CD4-positive, alpha-beta T cell treated with Interferon alpha-2 for 1 hour (primary cell): ENCODE measurements around the gene MAL.
"Not testable (repeated sequence)": the region's sequence is repeated elsewhere in the genome, so short reads cannot be mapped to it uniquely, and the experiment has no call there.

ENCODE experiments used
- DNase-seq, 2 donors: peaks; one replicate each; pipeline ENCODE4 v3.0.0-alpha.2; 2020 to 2022

The MAL gene

DNA sequence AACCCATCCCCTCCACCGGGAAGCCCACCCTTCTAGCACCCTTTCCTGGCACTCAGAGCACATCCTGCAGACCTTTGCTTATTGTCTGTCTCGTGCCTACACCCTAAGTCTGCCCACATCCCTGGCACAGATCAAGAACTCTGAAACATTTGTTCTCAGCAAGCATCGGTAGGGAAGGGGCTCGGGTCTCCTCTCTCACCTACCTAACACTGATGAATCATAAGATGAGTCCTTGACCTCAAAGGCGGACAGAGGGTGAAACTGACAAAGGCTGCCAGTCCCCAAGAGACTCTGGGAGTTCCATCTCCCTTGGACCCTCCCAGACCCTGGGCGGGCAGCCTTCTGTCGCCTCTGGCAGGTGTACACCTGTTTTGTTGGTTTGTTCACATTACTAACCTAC lies 9.3 kb downstream of the MAL start:
- DNase-seq = no peak

DNA sequence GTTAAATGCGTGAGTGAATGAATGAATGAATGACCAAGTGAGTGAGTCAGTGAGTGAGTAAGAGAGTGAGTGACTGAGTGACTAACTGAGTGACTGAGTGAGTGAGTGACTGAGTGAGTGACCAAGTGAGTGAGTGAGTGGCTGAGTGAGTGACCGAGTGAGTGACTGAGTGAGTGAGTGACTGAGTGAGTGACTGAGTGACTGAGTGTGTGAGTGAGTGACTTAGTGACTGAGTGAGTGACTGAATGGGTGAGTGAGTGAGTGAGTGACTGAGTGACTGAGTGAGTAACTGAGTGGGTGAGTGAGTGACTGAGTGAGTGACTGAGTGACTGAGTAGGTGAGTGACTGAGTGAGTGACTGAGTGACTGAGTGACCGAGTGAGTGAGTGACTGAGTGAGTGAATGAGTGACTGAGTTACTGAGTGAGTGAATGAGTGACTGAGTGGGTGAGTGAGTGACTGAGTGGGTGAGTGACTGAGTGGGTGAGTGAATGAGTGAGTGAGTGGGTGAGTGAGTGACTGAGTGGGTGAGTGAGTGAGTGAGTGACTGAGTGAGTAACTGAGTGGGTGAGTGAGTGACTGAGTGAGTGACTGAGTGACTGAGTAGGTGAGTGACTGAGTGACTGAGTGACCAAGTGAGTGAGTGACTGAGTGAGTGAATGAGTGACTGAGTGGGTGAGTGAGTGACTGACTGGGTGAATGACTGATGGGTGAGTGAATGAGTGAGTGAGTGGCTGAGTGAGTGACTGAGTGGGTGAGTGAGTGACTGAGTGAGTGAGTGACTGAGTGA lies 11.3 kb downstream of the MAL start:
- no peak for DNase-seq

DNA sequence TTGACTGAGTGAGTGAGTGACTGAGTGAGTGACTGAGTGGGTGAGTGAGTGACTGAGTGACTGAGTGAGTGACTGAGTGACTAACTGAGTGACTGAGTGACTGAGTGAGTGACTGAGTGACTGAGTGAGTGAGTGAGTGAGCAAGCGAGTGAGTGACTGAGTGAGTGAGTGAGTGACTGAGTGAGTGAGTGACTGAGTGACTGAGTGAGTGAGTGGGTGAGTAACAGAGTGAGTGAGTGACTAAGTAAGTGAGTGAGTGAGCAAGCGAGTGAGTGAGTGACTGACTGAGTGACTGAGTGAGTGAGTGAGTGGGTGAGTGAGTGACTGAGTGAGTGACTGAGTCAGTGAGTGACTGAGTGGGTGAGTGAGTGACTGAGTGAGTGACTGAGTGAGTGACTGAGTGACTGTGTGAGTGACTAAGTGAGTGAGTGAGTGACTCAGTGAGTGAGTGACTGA lies 11.9 kb downstream of the MAL start:
- no peak for DNase-seq

DNA sequence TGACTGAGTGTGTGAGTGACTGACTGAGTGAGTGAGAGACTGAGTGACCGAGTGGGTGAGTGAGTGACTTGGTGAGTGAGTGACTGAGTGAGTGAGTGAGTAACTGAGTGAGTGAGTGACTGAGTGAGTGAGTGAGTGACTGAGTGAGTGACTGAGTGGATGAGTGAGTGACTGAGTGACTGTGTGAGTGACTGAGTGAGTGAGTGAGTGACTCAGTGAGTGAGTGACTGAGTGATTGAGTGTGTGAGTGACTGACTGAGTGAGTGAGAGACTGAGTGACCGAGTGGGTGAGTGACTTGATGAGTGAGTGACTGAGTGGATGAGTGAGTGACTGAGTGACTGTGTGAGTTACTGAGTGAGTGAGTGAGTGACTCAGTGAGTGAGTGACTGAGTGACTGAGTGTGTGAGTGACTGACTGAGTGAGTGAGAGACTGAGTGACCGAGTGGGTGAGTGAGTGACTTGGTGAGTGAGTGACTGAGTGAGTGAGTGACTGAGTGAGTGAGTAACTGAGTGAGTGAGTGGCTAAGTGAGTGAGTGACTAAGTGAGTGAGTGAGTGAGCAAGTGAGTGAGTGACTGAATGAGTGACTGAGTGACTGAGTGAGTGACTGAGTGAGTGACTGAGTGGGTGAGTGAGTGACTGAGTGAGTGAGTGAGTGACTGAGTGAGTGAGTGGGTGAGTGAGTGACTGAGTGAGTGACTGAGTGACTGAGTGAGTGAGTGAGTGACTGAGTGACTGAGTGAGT lies 12.5 kb downstream of the MAL start:
- not testable (repeated sequence) for DNase-seq

DNA sequence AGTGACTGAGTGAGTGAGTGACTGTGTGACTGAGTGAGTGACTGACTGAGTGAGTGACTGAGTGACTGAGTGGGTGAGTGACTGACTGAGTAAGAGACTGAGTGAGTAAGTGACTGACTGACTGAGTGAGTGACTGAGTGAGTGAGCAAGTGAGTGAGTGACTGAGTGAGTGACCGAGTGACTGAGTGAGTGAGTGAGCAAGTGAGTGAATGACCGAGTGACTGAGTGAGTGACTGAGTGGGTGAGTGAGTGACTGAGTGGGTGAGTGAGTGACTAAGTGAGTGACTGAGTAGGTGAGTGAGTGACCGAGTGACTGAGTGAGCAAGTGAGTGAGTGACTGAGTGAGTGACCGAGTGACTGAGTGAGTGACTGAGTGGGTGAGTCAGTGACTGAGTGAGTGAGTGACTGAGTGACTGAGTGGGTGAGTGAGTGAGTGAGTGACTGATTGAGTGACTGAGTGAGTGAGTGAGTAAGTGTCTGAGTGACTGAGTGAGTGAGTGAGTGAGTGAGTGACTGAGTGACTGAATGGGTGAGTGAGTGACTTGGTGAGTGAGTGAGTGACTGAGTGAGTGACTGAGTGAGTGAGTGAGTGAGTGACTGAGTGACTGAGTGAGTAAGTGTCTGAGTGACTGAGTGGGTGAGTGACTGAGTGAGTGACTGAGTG lies 13.3 kb downstream of the MAL start:
- no peak for DNase-seq

DNA sequence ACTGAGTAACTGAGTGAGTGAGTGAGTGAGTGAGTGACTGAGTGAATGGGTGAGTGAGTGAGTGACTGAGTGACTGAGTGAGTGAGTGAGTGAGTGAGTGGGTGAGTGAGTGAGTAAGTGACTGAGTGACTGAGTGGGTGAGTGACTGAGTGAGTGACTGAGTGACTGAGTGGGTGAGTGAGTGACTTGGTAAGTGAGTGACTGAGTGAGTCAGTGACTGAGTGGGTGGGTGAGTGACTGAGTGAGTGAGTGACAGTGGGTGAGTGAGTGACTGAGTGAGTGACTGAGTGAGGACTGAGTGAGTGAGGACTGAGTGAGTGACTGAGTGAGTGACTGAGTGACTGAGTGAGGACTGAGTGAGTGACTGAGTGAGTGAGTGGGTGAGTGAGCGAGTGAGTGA lies 13.9 kb downstream of the MAL start:
- DNase-seq = no peak

DNA sequence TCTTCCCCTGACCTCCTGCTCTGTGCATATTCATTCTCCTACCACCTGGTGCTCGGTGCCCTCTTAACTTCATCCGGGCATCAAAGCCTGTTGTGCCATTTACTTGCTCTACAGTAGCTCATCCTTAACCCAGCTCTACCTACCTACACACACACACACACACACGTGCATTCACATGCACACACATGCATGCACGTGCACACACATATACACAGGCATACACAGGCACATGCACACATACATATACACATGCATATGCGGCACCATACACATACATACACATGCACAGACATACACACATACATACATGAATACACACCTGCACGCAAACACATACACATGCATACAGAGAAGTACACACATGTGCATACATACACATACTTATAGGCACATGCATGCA lies 14.5 kb downstream of the MAL start:
- no peak for DNase-seq

DNA sequence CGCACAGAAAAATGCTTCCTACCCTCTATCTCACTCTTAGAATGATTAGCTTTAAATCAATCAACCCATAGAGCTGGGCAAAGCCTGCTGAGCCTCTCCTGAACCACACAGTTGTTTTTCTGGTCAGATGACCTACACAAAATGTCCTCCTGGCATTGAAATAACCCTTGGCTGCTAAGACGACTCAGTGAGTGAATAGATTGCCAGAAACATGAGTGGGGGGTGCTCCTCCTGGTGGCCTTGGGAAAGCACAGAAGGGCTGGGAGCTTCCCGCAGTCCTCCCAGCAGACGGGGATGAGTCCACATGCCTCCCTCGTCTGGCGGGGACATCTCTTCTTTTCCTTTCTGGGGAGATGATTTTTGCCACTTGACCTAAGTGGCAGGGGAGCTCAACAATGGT lies 14.9 kb downstream of the MAL start:
- DNase-seq = no peak

DNA sequence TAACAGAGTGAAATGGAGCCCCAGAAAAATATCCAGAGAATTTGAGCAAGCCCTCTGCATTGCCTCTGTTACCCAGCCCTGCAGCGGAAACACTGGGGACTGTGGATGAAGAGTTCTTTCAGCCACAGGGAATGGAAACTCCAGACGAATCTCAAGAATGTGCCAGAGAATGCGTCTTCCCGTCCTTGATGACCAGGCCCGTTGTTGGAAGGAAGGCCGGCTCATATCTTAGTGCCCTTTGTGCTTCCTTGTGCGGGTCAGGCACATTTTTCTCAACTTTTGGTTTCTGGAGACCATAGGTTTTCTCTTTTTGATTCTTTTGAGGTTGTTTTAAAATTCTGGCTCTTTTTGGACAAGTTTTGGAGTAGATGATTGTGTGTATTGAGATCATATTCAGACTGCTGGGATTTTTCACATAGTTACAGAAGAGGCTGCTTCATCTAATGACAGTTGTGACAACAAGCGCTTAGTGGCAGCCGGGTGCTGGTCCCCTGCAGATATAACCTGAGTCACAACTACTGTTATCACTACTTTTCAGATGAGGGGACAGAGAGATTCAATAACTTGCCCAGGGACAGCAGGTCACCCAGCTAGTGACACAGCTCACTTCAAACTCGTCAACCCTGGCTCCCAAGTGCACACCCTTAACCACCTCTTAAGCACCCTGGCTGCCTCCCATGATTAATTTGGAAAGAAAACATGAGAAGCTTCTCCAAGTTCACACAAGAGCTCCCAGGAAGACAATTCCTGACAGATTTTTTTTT lies 15.7 kb downstream of the MAL start:
- DNase-seq = no peak

DNA sequence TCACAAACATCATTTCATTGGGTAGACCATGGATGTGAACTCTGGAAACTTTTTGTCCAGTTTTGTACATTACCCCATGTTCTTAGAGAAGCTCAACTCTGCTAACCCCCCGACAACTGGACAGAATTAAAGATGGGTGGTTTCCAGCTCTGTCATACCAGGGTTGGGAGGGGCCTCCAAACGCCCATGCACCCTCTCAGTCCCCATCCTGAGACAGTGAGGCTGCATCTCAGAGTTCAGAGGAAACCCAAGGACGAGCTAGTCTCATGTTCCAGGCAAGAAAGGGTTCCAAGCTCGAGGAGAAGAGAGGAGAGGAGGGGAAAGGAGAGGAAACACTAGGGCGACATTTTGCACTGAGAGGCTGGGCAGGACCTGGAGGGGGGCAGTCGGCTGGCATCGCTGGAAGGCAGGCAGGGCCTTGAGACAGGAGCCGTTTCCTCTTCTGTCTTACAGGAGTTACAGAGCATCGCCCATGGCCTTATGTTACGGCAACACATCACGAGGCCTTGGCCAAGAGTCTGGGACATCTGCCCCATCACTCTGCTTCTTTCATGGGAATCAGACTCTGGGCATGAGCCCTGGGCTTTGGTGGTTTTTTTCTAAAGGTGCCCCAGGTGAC lies 16.4 kb downstream of the MAL start:
- DNase-seq = no peak

DNA sequence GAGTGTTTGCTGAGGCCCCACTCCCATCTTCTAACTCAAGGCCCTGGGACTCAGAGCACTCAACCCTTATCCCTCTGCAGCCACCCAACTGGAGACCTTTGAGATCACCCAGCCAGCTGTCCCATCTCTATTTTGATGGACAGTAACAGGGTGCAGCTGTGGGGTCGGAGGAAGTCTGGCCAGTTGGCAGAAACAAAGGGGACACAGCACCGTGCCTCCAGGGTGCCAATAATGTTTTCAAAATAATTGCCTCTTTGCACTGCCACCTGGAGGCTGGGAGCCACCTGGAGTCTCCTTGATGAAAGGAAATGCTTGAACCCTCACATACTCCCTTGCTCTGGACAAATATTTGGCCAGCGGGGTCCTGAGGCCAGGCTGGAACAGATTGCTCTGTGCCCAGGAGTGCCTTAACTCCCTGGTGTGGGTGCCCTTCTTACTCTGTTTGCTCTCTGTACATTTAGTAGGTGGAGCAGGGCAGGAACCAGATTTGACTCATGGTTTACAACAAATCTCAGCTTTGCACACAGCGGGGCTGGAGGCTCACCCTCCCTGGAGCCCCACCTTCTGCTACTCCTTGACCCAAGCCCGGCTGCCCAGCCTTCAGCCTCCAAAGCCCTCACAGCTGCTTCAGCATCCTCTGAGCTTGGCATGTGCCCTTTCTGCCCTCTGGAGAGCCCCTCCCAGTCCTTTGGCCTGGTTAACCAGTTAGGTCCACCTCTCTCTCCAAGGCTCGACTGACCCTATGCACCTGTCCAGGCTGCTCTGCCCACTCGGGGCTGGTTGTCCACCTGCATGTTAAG lies 17.2 kb downstream of the MAL start:
- no peak for DNase-seq

DNA sequence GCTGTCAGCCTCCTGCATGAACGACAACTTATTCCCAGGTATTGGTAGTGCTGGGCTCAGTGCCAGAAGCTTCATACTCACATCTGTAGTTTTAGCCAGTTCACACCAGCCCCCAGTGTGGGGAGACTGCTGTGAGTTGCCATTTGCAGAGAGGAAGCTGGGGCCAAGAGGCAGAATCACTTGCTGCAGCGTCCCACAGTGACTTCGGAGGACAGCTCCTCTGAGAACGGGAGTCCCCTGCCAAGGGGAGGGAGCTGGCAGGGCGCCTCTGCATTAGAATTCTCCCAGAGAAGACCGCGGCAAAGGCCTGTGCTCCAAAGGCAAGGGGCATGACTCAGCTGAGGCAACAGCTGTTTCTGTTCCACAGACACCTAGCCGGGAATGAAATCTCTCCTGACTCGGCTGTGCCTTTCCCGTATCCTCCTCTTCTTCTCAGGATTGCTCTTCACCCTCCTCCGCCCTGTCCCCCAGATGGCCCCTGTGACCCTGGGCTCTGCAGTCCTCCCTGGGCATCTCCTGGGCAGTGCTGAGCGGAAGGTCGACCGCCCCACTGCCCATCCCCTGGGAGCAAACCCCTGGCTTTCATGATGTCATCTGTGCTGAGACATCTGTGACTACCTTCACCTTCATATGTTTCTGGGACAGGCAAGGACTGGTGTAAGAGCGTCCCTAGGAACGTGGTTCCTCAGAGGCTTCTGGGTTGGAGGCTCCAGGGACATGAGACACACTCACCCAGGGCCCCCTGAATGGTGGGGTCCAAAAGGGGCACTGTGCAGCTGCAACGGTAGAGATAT lies 18.0 kb downstream of the MAL start:
- no peak for DNase-seq

DNA sequence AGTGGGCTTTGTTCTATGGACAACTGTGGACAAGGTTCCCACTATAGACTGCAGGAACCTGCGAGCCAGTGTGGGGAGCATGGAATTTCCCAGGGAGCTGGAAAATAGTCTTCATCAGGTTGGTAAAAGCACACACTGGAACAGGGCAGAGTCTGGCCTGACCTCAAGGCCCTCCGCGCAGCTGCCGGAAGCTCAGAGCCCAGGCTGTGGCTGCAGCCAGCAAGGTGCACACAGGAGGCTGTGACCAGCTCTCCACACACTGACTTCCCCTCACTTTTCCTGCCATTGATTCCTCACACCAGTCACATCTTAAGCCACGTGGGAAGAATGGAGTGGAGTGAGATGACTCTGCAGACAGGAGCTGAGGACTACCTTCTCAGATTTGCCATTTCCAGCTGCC lies 19.1 kb downstream of the MAL start:
- DNase-seq = no peak

DNA sequence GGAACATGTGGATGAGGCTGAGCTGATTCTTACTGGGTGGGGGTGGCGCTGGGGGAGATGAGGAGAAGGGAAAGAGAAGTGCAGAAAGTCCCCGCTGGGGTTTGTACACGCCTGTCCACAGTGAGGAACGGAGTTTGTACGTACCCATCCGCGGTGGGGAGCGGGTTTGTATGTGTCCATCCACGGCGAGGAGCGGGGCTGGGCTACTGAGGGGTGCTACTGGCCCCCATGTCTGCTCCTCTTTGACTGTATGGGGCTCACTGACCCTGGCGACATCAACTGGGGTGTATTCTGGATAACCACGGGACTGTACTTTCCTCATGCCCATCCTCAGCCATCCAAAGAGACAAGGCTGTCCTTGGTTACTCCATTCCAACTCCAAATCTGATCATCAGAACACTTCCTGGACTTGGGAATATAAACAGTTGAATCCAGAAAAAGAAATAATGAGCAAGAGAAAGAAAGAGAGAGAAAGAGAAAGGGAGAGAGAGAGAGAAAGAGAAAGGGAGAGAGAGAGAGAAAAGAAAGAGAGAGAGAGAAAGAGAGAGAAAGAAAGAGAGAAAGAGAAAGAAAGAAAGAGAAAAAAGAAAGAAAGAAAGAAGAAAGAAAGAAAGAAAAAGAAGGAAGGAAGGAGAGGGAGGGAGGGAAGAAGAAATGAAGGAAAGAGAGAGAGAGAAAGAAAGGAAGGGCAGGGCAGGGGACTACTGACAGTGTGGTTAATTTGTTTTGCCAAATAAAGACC lies 21.0 kb downstream of the MAL start:
- DNase-seq = no peak

DNA sequence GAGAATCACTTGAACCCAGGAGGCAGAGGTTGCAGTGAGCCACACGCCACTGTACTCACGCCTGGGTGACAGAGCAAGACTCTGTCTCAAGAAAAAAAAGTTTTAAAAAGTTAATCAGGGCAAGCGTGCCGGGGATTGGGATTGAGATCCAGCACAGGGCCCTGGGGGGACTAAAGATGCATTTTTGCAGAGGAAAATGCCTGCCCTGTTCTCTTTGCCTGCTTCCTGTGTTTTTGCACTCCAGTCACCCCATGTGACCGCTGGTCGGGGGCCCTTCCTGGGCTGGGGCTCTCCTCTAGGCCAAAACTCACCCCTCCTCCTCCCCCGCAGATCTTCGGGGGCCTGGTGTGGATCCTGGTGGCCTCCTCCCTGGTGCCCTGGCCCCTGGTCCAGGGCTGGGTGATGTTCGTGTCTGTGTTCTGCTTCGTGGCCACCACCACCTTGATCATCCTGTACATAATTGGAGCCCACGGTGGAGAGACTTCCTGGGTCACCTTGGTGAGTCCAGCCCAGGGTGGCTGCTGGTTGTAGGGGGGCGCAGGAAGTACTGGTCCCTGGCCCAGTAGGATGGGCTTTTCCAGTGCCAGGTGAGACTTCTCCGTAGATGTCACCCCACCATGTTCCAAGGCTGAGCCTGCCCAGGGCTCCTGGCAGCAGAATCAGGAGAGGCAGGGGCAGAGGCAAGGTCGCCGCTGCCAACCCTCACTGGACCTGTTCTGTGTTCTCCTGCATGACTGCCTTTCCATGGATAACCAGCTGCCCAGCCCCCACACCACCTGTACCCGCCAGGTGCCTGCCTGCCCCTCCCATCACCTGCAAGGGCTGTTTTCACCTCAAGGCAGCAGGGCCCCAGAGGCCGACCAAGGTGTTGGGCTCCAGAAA lies 22.4 kb downstream of the MAL start:
- no peak for DNase-seq

DNA sequence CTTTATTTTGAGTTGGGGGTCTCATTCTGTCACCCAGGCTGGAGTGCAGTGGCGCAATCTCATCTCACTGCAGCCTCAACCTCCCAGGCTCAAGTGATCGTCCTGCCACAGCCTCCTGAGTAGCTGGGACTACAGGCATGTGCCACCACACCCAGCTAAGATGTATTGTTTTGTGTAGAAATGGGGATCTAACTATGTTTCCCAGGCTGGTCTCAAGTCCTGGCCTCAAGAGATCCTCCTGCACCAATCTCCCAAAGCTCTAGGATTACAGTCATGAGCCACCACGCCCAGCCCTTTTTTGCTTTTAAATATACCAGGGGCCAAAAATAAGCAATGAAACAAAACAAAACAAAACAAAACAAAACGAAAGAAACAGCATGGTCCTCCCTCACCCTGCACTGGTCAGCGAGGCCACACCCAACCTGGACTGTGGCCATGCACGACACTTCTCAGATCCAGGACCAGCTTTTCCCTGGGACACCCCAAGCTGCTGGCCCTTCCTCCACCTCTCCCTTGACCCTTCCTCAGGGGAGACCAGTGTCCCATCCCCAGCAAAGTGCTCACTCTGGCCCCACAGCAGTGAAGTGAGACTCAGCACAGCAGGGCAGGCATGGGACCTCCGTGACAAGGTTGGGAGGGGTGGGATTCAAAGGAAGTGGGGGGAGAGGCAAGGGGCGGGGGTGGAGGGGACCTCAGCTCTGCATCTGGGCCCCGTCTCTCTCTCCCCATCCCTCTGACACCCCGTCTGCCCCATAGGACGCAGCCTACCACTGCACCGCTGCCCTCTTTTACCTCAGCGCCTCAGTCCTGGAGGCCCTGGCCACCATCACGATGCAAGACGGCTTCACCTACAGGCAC lies 23.5 kb downstream of the MAL start:
- DNase-seq = no peak

DNA sequence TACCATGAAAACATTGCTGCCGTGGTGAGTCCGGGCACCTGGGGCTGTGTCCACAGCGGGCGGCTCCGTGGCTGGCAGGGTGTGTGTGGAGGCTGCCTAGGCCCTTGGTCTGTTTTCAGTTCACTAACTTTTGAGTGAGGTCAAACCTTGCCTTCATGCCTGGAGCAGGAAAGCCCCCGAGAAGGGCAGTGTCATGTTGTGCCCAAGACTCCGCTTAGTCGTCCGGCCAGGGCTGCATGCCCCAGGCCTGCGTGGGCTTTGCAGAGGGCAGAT lies 24.1 kb downstream of the MAL start:
- DNase-seq = no peak

DNA sequence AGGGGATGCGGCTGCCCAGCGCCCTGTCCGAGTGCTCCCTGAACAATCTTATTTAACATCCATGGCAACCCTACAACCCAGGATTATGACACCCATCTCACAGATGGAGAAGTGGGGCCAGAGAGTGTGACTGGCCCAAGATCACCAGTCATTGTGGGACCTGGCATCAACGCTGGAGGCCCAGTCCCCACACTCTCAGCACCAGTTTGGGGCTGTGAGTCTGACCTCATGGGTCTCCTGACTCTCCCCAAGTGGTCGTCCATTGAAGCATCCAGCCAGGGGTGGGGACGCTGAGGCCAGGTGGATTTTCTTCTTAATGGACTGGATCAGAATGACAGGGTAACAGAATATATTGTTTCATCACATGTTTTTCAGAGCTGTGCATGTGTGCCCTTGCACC lies 24.5 kb downstream of the MAL start:
- no peak for DNase-seq
